Body of pancreas (tissue), 4 donors: ENCODE data around the gene TRPM3.

ENCODE experiments used
- POLR2A ChIP-seq, 3 donors: fragments of 450-650 bp; IDR thresholded peaks; one replicate each; pipeline ENCODE4 v1.6.1; 2016; ENCODE audit warnings: antibody characterized with exemption in 3 of 3, mild to moderate bottlenecking in 2 of 3
- TF ChIP-seq, protein P1 (sequence below), 7 experiments: fragments of 450-650 bp in 4 of 7; fragments of 200-600 bp in 3 of 7; sonication (generic) in 3 of 7; IDR thresholded peaks; one replicate each; pipeline ENCODE4 v1.5.1; 2016 to 2019; ENCODE audit warnings: antibody characterized with exemption in 7 of 7

DNA sequence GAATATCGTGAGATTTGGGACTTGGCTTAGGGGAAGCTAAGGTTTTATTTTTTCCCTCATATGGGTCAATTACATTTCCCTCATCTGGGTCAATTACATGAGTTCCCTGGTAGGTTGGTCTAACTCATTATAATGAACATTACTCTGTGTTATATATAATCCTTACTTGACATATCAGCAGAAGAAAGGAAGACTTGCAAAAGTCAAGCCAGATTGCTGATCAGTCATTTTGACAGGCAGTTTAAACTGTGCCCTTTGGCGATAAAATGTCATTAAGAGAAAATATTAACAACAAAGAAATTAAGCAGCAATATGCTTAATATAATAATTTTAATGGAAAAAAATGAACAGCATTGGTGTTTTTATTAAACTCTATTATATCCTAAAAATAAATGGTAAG lies 23.1 kb upstream of the TRPM3 start:
- no peak for TF ChIP-seq POLR2A (IDR thresholded peaks at IDR 0.05)
- TF ChIP-seq, protein P1, sequence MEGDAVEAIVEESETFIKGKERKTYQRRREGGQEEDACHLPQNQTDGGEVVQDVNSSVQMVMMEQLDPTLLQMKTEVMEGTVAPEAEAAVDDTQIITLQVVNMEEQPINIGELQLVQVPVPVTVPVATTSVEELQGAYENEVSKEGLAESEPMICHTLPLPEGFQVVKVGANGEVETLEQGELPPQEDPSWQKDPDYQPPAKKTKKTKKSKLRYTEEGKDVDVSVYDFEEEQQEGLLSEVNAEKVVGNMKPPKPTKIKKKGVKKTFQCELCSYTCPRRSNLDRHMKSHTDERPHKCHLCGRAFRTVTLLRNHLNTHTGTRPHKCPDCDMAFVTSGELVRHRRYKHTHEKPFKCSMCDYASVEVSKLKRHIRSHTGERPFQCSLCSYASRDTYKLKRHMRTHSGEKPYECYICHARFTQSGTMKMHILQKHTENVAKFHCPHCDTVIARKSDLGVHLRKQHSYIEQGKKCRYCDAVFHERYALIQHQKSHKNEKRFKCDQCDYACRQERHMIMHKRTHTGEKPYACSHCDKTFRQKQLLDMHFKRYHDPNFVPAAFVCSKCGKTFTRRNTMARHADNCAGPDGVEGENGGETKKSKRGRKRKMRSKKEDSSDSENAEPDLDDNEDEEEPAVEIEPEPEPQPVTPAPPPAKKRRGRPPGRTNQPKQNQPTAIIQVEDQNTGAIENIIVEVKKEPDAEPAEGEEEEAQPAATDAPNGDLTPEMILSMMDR (IDR thresholded peaks at IDR 0.05), result no peak
